ENCODE results near the gene SCFD1. TPM values are rescaled to one million over a fixed set of nuclear protein-coding genes. Genes with fewer than 3 reads are reported as not detected.
"Not testable (repeated sequence)": the region's sequence is repeated elsewhere in the genome, so short reads cannot be mapped to it uniquely, and the experiment has no call there.

The SCFD1 gene
- total and polyA plus RNA-seq, 4 donors = 24.6 to 82.1 (median 52.6) TPM

DNA sequence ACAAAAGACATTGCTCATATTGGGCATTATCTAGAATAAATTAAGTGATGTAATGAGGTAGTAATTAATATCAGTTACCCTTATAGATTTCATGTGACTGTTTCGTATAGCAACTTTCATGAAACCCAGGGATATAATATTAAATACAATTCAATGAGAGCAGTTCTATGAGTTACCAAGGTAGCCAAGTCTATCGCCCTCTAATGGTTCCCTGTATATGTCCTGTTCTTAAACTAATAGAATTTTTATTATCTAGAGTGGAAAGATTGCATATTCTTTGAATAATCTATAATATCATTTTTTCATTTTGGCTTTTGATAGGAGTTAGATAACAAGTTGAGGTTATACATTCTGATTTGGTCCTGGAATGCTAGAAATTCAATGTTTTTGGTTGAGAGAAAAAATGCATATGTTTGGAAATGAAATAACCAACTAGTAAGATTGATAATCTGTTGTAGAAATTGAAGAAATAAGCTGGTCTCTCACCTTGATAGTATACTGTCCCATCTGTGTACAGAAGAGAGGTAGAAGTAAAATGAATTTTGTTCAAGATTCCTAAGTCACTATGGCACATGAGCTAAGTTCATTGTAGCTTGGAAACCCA lies 59.7 kb downstream of the SCFD1 start:
- Histone ChIP-seq H3K9me3 (ENCODE audit: control insufficient read depth in 4 of 4, low read length in 3 of 4) (no peaks in the 10 kb centered on the region), H3K36me3 (ENCODE audit: control insufficient read depth in 4 of 4, insufficient read depth in 3 of 4, low read depth in 1 of 4, low read length in 3 of 4) (peaks cover 2 to 17% (median 6%) of the 10 kb centered on the region in 4 donors), H3K4me1 (ENCODE audit: control insufficient read depth in 4 of 4, insufficient read depth in 4 of 4, low read length in 3 of 4) (no peaks in the 10 kb centered on the region), H3K27ac (ENCODE audit: low read depth in 1 of 2, low read length in 2 of 2) (no peak overlapping the region), H3K9ac (ENCODE audit: low read depth in 1 of 2, low read length in 2 of 2) (no peak overlapping the region), H3K27me3 (ENCODE audit: control insufficient read depth in 4 of 4, insufficient read depth in 4 of 4, low read length in 3 of 4) (no peaks in the 10 kb centered on the region), H3K4me3 (ENCODE audit: low read depth in 1 of 3, low read length in 3 of 3) (no peak overlapping the region)
- DNase-seq (ENCODE audit: low spot score) = no peak
- 92% methylated on average over 2 of the region's 2 CpGs for WGBS
- TF ChIP-seq RAD21 (IDR thresholded peaks at IDR 0.05) (peak in 1 of 2 donors; percentile 26), NR2F2 (IDR thresholded peaks at IDR 0.05) (no peak), EGR1 (IDR thresholded peaks at IDR 0.05; ENCODE audit: low read depth in 2 of 2) (no peak), ZBTB33 (IDR thresholded peaks at IDR 0.05) (no peak)

DNA sequence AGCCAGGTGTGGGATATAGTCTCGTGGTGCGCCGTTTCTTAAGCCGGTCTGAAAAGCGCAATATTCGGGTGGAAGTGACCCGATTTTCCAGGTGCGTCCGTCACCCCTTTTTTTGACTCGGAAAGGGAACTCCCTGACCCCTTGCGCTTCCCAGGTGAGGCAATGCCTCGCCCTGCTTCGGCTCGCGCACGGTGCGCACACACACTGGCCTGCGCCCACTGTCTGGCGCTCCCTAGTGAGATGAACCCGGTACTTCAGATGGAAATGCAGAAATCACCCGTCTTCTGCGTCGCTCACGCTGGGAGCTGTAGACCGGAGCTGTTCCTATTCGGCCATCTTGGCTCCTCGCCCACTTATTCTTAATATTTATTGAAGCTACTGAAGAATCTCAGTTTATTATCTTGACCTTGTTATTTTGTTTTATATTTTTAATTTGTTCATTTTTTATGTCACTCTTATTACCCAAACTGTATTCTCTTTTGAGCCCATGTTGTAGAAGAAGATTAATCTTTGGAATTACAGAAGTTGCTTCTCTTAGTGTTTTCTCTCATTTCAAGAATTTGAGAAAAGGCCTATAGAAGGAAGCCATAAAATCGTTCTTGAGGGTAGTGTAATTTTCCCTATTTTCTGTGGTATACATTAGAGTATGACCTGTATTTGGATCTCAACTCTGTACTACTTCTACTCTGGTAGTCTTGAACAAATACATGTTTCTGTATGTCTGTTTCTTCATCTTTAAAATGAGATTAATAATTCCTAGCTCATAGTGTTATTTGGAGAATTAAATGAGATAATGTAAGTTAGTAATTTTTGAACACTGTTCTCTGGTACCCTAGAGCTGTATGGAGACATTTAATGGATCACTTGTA lies 68.6 kb downstream of the SCFD1 start:
- not testable (repeated sequence) for DNase-seq (ENCODE audit: low spot score); H3K27ac ChIP-seq (ENCODE audit: low read depth in 1 of 2, low read length in 2 of 2); H3K9me3 ChIP-seq (ENCODE audit: control insufficient read depth in 4 of 4, low read length in 3 of 4); H3K4me3 ChIP-seq (ENCODE audit: low read depth in 1 of 3, low read length in 3 of 3); H3K27me3 ChIP-seq (ENCODE audit: control insufficient read depth in 4 of 4, insufficient read depth in 4 of 4, low read length in 3 of 4); H3K36me3 ChIP-seq (ENCODE audit: control insufficient read depth in 4 of 4, insufficient read depth in 3 of 4, low read depth in 1 of 4, low read length in 3 of 4)
- Histone ChIP-seq H3K9ac (ENCODE audit: low read depth in 1 of 2, low read length in 2 of 2) (peak overlapping the region in 1 of 2 donors; percentile 16), H3K4me1 (ENCODE audit: control insufficient read depth in 4 of 4, insufficient read depth in 4 of 4, low read length in 3 of 4) (peaks cover 0 to 17% (median 11%) of the 10 kb centered on the region in 4 donors)
- 60% methylated on average over 19 of the region's 28 CpGs for WGBS

DNA sequence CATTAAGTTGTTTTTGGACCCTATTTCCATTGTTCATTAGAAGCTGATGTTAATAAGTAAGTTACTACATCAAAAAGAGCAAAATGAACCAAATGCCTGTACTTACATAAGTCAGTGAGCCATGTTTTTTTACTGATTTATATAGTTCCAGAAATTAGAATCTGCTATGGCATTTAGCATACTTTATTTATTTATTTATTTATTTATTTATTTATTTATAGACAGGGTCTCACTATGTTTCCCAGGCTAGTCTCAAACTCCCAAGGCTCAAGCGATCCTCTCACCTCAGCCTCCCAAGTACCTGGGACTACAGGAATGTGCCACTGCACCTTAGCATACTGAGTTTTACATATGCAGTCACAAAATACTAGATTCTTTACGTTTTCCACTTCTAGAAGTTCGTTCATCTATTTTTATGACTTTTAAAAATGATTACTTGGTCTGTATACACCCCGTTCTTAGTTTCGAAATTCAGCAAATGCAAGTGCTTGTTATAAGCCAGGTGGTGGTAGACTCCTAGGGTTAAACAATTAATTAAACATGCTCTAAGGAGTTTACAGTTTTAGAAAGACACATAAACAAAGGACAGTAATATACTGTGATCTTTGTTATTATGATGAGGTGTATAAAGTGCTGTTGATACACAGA lies 69.8 kb downstream of the SCFD1 start:
- 96% methylated on average over 5 of the region's 5 CpGs for WGBS
- no peak for TF ChIP-seq MAX (IDR thresholded peaks at IDR 0.05)
- TF ChIP-seq JUND (IDR thresholded peaks at IDR 0.05) = no peak
- TF ChIP-seq, protein P1, sequence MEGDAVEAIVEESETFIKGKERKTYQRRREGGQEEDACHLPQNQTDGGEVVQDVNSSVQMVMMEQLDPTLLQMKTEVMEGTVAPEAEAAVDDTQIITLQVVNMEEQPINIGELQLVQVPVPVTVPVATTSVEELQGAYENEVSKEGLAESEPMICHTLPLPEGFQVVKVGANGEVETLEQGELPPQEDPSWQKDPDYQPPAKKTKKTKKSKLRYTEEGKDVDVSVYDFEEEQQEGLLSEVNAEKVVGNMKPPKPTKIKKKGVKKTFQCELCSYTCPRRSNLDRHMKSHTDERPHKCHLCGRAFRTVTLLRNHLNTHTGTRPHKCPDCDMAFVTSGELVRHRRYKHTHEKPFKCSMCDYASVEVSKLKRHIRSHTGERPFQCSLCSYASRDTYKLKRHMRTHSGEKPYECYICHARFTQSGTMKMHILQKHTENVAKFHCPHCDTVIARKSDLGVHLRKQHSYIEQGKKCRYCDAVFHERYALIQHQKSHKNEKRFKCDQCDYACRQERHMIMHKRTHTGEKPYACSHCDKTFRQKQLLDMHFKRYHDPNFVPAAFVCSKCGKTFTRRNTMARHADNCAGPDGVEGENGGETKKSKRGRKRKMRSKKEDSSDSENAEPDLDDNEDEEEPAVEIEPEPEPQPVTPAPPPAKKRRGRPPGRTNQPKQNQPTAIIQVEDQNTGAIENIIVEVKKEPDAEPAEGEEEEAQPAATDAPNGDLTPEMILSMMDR (IDR thresholded peaks at IDR 0.05; ENCODE audit: low read depth, low read length, missing input control) = no peak
- TF ChIP-seq GABPA (IDR thresholded peaks at IDR 0.05 in 1 of 2, conservative IDR thresholded peaks at IDR 0.05 in 1 of 2) = no peak
- no peak for TF ChIP-seq NR2F2 (IDR thresholded peaks at IDR 0.05)
- H3K4me3 ChIP-seq (ENCODE audit: low read depth in 1 of 3, low read length in 3 of 3) = no peak overlapping the region
- peaks cover 0 to 17% (median 11%) of the 10 kb centered on the region in 4 donors for H3K4me1 ChIP-seq (ENCODE audit: control insufficient read depth in 4 of 4, insufficient read depth in 4 of 4, low read length in 3 of 4)
- H3K9me3 ChIP-seq (ENCODE audit: control insufficient read depth in 4 of 4, low read length in 3 of 4) = no peaks in the 10 kb centered on the region
- H3K27me3 ChIP-seq (ENCODE audit: control insufficient read depth in 4 of 4, insufficient read depth in 4 of 4, low read length in 3 of 4) = no peaks in the 10 kb centered on the region
- H3K9ac ChIP-seq (ENCODE audit: low read depth in 1 of 2, low read length in 2 of 2) = no peak overlapping the region
- H3K27ac ChIP-seq (ENCODE audit: low read depth in 1 of 2, low read length in 2 of 2) = no peak overlapping the region
- H3K36me3 ChIP-seq (ENCODE audit: control insufficient read depth in 4 of 4, insufficient read depth in 3 of 4, low read depth in 1 of 4, low read length in 3 of 4) = peaks cover 0 to 6% (median 3%) of the 10 kb centered on the region in 4 donors
- DNase-seq (ENCODE audit: low spot score) = no peak
